OCI-LY3 (cell line): ENCODE results near the gene MYO16.

Experiments used
- H2AFZ ChIP-seq: fragments of 200-600, 300-600 bp; shearing (Covaris generic); 2 replicates; pipeline ENCODE4 v1.6.0; 2014; ENCODE audit warnings: antibody characterized with exemption, low read depth, low read length
- H3K27ac ChIP-seq: fragments of 200-600, 300-600 bp; sonication (generic); 2 replicates; pipeline ENCODE4 v1.5.1; 2014; ENCODE audit warnings: mild to moderate bottlenecking, low read length, moderate library complexity, mixed read lengths
- H3K27me3 ChIP-seq: fragments of 200-600, 300-600 bp; sonication (generic); 2 replicates; pipeline ENCODE4 v1.6.1; 2014; ENCODE audit warnings: low read depth, low read length, mixed read lengths
- H3K36me3 ChIP-seq: fragments of 200-600, 300-600 bp; sonication (generic); replicated peaks from 2 replicates; pipeline ENCODE3; 2014; ENCODE audit warnings: low read depth, low read length, mixed read lengths
- H3K4me1 ChIP-seq: fragments of 300-600, 200-600 bp; sonication (generic); 2 replicates; pipeline ENCODE4 v1.6.1; 2014; ENCODE audit warnings: low read length, mixed read lengths
- H3K4me2 ChIP-seq: fragments of 200-600, 300-600 bp; sonication (generic); 2 replicates; pipeline ENCODE4 v1.6.1; 2014; ENCODE audit warnings: low read length, mixed read lengths
- H3K4me3 ChIP-seq: fragments of 300-600, 200-600 bp; sonication (generic); 2 replicates; pipeline ENCODE4 v1.5.1; 2014; ENCODE audit warnings: antibody characterized with exemption, mild to moderate bottlenecking, low read length, moderate library complexity
- H3K79me2 ChIP-seq: fragments of 300-600, 200-600 bp; shearing (Covaris generic); 2 replicates; pipeline ENCODE4 v1.6.1; 2014; ENCODE audit warnings: mild to moderate bottlenecking, low read length, mixed read lengths
- H3K9ac ChIP-seq: fragments of 300-600, 200-600 bp; shearing (Covaris generic); 2 replicates; pipeline ENCODE4 v1.6.0; 2014; ENCODE audit warnings: mild to moderate bottlenecking, low read length, moderate library complexity
- H3K9me3 ChIP-seq: fragments of 200-600, 300-600 bp; shearing (Covaris generic); 2 replicates; pipeline ENCODE4 v1.6.1; 2014; ENCODE audit warnings: low read length, mixed read lengths; ENCODE audit not compliant: insufficient read depth
- H4K20me1 ChIP-seq: fragments of 200-600, 300-600 bp; sonication (generic); 2 replicates; pipeline ENCODE4 v1.6.1; 2016; ENCODE audit warnings: low read length, mixed read lengths; ENCODE audit not compliant: insufficient read depth
- EZH2phosphoT487 ChIP-seq: fragments of 200-600 bp; shearing (Covaris generic); IDR thresholded peaks from 2 replicates; pipeline ENCODE4 v1.6.1; 2018; ENCODE audit warnings: antibody characterized with exemption, mixed run types, low read depth
- TF ChIP-seq, protein P1 (sequence below): fragments of 200-600, 300-600 bp; sonication (generic); IDR thresholded peaks from 2 replicates; pipeline ENCODE4 v1.5.1; 2014; ENCODE audit warnings: antibody characterized with exemption, low read length, low read depth

Gene MYO16

GRCh38 chr13:109021558-109021957 is 392.1 kb downstream of the MYO16 start:
- Histone ChIP-seq H3K36me3 (no peaks in the 10 kb centered on the region), H4K20me1 (no peaks in the 10 kb centered on the region), H3K4me2 (no peak overlapping the region), H3K27ac (no peak overlapping the region), H3K79me2 (no peaks in the 10 kb centered on the region), H3K9me3 (no peaks in the 10 kb centered on the region), H3K27me3 (no peaks in the 10 kb centered on the region), H3K4me1 (no peaks in the 10 kb centered on the region), H2AFZ (no peak overlapping the region), H3K9ac (no peak overlapping the region), H3K4me3 (no peak overlapping the region)
- TF ChIP-seq EZH2phosphoT487 = no peak
- TF ChIP-seq, protein P1, sequence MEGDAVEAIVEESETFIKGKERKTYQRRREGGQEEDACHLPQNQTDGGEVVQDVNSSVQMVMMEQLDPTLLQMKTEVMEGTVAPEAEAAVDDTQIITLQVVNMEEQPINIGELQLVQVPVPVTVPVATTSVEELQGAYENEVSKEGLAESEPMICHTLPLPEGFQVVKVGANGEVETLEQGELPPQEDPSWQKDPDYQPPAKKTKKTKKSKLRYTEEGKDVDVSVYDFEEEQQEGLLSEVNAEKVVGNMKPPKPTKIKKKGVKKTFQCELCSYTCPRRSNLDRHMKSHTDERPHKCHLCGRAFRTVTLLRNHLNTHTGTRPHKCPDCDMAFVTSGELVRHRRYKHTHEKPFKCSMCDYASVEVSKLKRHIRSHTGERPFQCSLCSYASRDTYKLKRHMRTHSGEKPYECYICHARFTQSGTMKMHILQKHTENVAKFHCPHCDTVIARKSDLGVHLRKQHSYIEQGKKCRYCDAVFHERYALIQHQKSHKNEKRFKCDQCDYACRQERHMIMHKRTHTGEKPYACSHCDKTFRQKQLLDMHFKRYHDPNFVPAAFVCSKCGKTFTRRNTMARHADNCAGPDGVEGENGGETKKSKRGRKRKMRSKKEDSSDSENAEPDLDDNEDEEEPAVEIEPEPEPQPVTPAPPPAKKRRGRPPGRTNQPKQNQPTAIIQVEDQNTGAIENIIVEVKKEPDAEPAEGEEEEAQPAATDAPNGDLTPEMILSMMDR = no peak

DNA sequence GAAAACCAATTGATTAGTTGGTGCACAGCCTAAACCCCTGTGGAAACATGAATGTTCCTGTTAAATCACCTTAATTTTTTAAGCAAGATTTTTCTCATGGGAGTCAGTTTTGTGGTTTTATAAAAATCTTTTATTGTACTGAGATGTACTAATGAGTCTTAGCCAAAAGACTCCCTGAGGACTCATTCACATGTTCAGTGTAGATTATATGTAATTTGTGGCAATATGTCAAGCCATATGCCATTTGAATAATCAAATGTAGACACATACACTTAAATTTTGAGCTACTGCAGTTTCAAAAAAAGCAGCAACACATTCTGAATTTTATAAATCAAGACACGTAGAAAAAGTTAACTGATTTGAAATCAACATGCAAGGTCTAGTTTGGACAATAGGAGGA is 395.2 kb downstream of the MYO16 start:
- Histone ChIP-seq H3K9ac (no peak overlapping the region), H3K36me3 (no peaks in the 10 kb centered on the region), H2AFZ (no peak overlapping the region), H3K27me3 (no peaks in the 10 kb centered on the region), H4K20me1 (no peaks in the 10 kb centered on the region), H3K4me1 (no peaks in the 10 kb centered on the region), H3K4me2 (no peak overlapping the region), H3K79me2 (no peaks in the 10 kb centered on the region), H3K27ac (no peak overlapping the region), H3K4me3 (no peak overlapping the region), H3K9me3 (no peaks in the 10 kb centered on the region)
- TF ChIP-seq, protein P1 = no peak
- no peak for TF ChIP-seq EZH2phosphoT487

- TF ChIP-seq, protein P1 = no peak
- no peak for TF ChIP-seq EZH2phosphoT487
- H3K27ac ChIP-seq = no peak overlapping the region
- no peak overlapping the region for H3K4me2 ChIP-seq
- H3K4me3 ChIP-seq = no peak overlapping the region
- no peak overlapping the region for H3K9ac ChIP-seq
- H3K36me3 ChIP-seq = no peaks in the 10 kb centered on the region
- H2AFZ ChIP-seq = no peak overlapping the region
- H4K20me1 ChIP-seq = no peaks in the 10 kb centered on the region
- no peaks in the 10 kb centered on the region for H3K4me1 ChIP-seq
- H3K79me2 ChIP-seq = no peaks in the 10 kb centered on the region
- no peaks in the 10 kb centered on the region for H3K27me3 ChIP-seq
- no peaks in the 10 kb centered on the region for H3K9me3 ChIP-seq
Measured at GRCh38 chr13:109026266-109026665, 396.9 kb downstream of the MYO16 start.

DNA sequence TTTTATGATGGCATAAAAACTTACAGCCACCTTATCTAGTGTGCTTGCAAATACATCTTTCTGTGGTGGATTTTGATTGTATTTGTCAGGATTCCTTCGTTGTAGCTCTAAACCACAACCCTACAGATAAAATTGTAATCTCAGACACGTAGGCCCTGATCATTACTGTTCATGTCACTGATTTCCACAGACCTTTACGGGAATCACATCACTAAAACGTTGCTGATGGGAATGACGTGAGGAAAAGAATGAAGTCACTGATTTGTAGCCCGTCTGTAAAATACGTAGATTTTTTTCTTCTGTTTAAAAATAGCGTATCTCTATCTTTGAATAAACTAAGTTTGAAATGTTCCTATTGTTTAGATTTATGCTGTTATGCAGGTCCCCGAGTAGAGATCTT is 399.2 kb downstream of the MYO16 start:
- Histone ChIP-seq H3K4me3 (no peak overlapping the region), H2AFZ (no peak overlapping the region), H3K36me3 (no peaks in the 10 kb centered on the region), H3K27ac (no peak overlapping the region), H3K9me3 (no peaks in the 10 kb centered on the region), H3K4me2 (no peak overlapping the region), H3K79me2 (no peaks in the 10 kb centered on the region), H3K4me1 (no peaks in the 10 kb centered on the region), H3K27me3 (no peaks in the 10 kb centered on the region), H4K20me1 (no peaks in the 10 kb centered on the region), H3K9ac (no peak overlapping the region)
- TF ChIP-seq, protein P1 = no peak
- TF ChIP-seq EZH2phosphoT487 = no peak
